G401 (cell line): Measurements from ENCODE around the gene TRIM8. TPM values are rescaled to one million over a fixed set of nuclear protein-coding genes. Genes with fewer than 3 reads are reported as not detected.
A peak's percentile ranks its signal among the peaks of the same experiment; 100 is the strongest.
"Not testable (repeated sequence)": the region's sequence is repeated elsewhere in the genome, so short reads cannot be mapped to it uniquely, and the experiment has no call there.

Experiments
- DNase-seq: peaks from one replicate; pipeline ENCODE4 v3.0.0-alpha.2; 2015; ENCODE audit warnings: low spot score
- in situ Hi-C: cut with HindIII; loops from 2 replicates; pipeline ENCODE4 v1.10.0; 2016; ENCODE audit warnings: low sequenced_read_pairs, mixed read lengths
- total RNA-seq: library from RNA; depleted of rRNA; stranded (reverse); fragments of >200 nt; shearing (Covaris generic); gene quantifications from 2 replicates; pipeline ENCODE4 v1.2.3, GENCODE V29; 2014

TRIM8 gene
- total RNA-seq, 1 experiment from 2014 or later, result 44.4 TPM

DNA sequence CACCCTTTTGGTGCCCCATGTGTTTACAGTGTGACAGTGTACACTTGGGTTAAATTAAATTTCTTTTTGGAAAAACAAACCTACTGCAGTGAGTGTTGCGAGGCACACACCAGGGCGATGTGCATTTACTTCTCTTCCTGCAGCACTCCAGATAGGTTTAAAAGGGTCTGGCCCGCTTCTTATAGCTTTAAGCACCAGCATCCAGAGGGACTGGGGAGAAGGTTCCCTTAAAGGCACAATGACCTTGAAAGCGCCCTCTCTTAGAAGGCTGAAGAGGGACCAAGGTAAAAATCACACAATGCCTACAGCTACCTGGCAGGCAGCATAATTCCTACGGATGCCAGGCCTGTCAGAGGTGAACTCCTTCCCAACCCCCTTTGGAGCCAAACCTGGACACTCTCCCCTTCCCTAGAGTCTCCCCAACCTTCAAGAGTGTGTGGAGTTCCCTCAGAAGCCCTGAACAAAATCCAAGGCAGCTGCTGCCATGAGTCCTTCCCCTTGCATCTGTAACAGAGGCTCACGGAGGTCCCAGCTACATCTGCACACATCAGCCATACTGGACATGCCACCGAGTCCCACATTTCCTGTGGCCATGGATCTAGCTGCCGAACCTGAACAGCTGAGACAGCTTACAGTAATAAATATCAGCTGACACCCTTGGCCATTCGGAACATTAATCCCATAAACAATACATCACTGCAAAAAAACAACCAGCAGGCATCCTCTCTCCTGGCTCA, 33.2 kb downstream of the TRIM8 start:
- in situ Hi-C loops, result no loop called here
- no peak for DNase-seq

DNA sequence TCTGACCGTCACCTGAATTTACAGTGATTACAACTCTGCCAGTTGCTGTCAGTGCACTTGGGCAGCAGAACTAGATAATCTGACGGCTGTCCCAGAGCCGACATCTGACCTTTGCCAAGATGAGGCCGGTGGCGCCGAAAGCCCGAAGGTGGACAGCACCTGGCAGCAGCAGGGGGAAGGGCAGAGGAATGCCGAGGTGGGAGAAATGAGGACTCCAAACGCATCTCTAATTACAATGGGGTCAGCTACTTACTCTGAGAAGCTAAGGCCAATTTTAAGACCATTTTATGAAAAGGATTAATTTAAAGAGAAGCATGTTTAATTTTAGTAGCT, 33.8 kb downstream of the TRIM8 start:
- in situ Hi-C loops, result no loop called here
- no peak for DNase-seq

DNA sequence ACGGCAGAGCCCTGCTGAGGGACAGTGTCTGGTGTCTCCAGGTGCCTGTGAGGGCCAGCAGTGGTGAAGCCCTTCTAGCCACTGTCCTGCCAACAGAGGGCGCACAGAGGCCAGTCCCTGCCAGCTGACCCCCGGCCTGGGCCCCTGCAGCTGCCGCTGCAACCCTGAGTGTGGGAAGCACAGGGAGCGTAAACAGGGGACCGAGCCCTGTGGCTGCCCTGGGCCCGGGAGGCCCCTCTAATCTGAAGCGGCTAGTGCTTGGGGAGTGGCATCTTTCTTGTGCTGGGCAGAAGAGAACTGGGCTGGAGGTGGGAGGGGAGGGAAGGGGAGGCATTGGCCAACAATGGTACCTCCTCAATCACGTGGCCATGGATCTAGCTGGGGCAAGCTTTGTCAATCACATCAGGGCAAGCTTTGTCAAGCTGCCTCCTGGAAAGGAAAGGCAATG, 34.6 kb downstream of the TRIM8 start:
- DNase-seq, result peak; percentile 40

GRCh38 chr10:102679596-102679995, 35.3 kb downstream of the TRIM8 start:
- DNase-seq, result no peak
- in situ Hi-C loops, result no loop called here

More for the DNA sequence above, 34.6 kb downstream of the TRIM8 start:
- in situ Hi-C loops, result no loop called here

GRCh38 chr10:102681696-102682095, 37.4 kb downstream of the TRIM8 start:
- no peak for DNase-seq
- in situ Hi-C loops, result no loop called here

DNA sequence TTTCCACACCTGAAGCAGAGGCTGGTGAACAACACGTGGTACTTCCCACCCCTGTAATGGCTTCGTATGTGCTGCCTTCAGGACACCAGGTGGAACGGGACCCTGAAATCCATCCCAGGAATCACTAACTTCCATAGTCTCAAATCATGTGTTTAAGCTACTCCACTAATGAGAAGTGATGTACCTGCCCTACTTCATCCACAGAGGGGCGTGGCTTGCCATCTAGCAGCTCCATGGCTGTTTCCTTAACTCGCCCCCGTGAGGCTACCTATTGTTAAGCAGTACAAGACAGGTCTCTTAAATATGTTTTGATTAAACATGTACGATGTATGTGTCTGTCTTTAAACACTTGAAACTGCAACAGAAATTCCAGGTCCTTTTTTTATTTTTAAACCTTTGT, 38.1 kb downstream of the TRIM8 start:
- DNase-seq, result no peak
- in situ Hi-C loops, result no loop called here

DNA sequence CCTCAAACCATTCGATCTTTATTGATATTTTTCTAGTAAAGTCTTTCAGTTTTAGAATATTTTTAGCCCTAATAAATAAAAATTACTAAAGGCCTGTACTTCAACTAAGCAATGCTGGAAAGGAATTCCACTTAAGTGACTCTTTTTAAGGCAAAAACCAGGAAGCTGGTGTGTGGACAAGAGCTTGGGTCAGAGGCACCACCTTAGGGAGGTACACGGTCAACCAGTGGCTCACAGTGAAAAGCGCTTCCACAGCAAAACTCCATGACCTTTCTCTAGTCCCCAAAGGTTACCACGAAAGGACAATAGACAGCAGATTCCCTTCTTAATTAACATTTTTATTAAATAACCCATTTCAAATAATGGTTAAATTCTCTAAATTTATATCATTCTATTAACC, 38.7 kb downstream of the TRIM8 start:
- DNase-seq, result no peak
- in situ Hi-C loops, result no loop called here

DNA sequence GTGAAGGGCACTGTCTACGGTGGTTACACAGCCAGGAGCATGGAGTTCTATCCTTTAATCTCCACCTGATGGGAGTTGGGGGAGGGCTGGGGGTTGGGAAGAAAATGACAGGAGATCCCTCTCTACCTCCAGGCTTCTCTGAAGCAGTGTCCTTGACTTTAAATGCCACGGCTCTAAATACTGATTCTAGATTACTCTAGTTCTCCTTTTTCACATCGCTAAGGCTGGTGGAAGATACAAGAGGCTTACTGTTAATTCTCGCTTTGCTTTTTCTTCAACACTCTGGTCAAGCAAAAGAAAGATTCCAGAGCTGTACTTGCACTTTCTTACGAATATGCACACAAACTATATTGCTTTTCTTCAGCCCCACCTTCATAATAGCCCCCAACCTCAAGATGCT, 39.5 kb downstream of the TRIM8 start:
- in situ Hi-C loops, result no loop called here

GRCh38 chr10:102691285-102692066, 47.2 kb downstream of the TRIM8 start:
- no peak for DNase-seq
- in situ Hi-C loops, result no loop called here

More for the DNA sequence above, 39.5 kb downstream of the TRIM8 start:
- no peak for DNase-seq

DNA sequence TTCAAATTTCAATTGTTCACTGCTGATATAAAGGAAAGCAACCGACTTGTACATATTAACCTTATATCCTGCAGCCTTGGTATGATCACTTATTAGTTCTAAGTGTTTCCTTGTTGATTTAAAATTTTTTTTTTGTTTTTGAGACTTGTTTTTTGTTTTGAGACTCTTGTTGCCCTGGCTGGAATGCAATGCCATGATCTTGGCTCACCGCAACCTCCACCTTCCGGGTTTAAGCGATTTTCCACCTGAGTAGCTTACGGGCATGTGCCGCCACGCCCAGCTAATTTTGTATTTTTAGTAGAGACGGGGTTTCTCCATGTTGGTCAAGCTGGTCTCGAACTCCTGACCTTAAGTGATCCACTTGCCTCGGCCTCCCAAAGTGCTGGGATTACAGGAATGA, 51.1 kb downstream of the TRIM8 start:
- DNase-seq, in situ Hi-C loops: not testable (repeated sequence)

DNA sequence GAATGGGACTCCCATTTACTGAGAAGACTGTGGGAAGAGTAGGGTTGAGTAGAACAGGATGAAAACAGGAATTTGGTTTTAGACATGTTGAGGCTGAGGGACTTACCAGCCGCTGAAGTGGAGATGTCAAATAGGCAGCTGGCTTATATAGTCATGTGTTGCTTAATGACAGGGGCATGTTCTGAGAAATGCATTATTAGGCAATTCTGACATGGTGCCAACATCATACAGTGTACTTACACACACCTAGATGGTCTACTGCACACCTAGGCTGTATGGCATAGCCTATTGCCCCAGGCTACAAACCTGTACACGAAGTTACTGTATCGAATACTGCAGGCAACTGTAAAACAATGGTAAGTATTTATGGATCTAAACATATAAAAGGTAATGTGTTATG, 52.5 kb downstream of the TRIM8 start:
- no peak for DNase-seq
- in situ Hi-C loops, result no loop called here

DNA sequence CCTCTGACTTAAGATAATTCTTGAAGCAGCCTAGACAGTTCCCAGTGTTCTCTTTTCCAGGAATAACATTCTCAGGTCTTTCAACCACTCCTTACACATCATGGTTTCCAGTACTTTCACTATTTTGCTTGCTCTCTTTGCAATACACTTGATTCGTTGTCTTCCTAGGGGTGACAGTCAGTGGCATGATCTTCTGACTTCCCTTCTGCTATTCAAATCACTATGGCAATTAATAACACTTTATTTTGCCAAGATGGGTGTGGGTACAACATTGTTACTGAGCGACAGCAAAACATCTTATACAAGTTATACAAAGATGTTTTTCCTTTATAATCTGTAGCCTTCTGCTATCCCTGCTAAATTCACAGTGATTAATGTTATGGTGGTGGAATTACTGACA, 54.6 kb downstream of the TRIM8 start:
- DNase-seq, result no peak
- in situ Hi-C loops, result no loop called here

GRCh38 chr10:102701272-102701671, 57.0 kb downstream of the TRIM8 start:
- DNase-seq, result no peak
- in situ Hi-C loops, result no loop called here

DNA sequence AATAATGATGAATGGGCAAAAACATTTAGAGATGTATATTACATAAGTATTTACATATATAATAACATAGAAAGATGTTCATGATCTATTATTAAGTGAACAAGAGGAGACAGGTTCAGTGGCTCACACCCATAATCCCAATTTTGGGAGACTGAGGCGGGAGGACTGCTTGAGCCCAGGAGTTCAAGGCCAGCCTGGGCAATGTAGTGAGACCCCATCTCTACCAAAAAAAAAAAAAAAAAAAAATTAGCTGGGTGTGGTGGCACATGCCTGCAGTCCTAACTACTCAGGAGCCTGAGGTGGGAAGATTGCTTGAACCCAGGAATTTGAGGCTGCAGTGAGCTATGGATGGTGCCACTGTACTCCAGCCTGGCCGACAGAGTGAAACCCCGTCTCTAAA, 57.5 kb downstream of the TRIM8 start:
- no peak for DNase-seq
- in situ Hi-C loops, result no loop called here

DNA sequence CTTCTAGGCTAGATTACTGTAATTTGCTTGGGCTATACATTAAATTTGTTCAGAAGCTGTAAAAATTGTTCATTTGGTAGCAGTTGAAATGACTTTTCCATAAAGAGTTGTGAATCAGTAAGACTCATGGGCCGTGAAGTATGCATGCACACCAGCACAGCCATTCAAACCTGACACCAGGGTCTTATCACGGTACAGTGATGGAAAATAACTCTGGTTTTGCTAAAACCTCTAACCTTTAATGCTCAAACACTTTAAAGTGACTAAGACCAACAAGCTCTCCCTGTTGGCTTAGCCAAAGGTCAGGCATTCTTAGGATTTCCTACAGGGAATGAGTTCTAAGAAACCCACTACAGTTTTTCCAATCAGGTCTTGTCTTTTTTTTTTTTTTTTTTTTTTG, 58.5 kb downstream of the TRIM8 start:
- in situ Hi-C loops, result no loop called here
- no peak for DNase-seq

DNA sequence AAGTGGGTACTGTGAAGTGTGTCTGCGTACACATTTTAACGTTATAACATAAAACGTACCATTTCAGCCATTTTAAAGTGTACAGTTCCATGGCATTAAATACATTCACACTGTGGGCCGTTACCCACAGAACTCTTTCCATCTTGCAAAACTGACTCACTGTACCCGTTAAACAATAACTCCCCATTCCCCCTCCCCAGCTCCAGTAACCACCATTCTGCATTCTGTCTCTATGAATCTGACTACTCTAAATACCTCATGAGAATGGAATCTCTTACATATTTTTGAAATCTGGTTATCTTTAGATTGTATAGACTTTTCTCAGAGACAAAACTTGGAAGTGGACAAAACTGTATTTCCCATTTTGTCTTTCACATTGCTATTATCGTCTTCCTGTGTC, 60.6 kb downstream of the TRIM8 start:
- in situ Hi-C loops, result no loop called here
- DNase-seq, result no peak

DNA sequence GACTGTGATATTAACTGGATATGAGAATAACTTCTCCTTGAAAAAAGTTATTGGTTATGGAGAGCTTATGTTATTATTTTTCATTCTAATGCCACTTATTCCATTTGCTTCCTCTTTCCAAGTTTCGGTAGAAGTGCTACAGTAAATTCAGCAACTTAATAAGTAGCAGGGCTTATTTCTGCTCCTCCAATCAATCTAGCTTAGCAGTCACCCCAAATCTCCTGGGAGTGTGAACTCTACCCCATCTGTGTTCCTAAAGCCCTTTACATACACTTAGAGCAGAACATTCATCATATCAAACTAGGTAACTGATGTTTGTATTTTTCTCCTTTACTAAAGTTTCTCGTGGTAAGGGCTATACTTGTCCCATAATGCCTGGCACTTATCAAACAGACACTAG, 61.3 kb downstream of the TRIM8 start:
- DNase-seq, result no peak
- in situ Hi-C loops, result no loop called here
